ENCODE measurements around the gene NINJ2. TPM values are rescaled to one million over a fixed set of nuclear protein-coding genes. Genes with fewer than 3 reads are reported as not detected.
A peak's percentile ranks its signal among the peaks of the same experiment; 100 is the strongest.

The NINJ2 gene
- total RNA-seq, 2 donors from 2014 or later, result 5.2 to 7.0 TPM

DNA sequence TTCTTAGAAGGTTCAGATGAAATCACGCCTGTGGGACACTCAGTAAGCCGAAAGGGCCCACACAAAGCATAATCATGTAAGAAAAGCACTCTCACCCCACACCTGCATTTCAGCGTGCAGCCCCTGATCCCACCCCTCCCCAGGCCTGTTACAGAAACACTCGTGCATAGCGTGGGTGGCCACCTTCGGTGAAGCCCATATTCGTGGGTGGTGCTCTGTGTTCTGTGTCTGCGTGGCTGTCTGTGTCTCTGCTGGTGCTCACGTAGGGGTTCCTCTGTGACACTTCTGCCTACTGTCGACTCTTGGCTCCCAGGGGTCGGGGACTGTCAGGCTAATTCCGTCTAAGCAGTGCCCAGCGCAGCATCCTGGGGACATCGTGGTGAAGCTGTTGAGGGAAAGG lies 129.5 kb downstream of the NINJ2 start:
- intact Hi-C loops (cut with DNase I), result no loop called here
- no peak for ATAC-seq

DNA sequence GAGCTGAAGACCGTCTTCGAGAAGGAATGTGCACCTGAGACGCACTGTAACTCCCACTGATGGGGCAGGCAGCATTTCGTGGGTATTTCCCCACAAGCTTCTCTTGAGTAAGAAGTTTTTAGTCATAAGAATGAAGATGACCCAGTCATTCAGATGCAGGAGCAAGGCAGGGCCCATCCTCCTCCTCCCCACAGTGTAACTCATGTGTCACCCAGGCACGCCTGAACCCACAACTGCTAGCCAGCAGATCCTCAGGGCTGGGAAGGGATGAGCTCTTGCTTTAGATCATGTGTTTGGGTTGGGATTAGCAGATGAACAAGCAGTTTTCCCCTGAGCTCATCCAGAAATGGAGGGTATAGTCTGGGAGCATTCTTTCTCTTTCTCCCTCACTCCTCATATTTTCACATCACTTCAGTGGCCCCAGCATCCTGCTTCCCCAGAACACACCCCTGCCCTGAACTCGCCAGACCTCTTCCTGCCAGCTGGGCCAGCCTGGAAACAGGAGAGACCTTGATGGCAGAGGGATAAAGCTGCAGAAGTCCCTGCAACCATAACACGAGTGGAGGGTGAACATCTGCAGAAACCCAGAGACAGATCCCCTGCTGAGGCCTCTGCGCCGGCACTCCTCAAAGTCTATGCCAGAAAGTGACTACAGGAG lies 130.2 kb downstream of the NINJ2 start:
- DNase-seq (no peak), ATAC-seq (no peak)
- intact Hi-C loops (cut with DNase I), result no loop called here

More for the DNA sequence above, 129.5 kb downstream of the NINJ2 start:
- DNase-seq, result no peak

DNA sequence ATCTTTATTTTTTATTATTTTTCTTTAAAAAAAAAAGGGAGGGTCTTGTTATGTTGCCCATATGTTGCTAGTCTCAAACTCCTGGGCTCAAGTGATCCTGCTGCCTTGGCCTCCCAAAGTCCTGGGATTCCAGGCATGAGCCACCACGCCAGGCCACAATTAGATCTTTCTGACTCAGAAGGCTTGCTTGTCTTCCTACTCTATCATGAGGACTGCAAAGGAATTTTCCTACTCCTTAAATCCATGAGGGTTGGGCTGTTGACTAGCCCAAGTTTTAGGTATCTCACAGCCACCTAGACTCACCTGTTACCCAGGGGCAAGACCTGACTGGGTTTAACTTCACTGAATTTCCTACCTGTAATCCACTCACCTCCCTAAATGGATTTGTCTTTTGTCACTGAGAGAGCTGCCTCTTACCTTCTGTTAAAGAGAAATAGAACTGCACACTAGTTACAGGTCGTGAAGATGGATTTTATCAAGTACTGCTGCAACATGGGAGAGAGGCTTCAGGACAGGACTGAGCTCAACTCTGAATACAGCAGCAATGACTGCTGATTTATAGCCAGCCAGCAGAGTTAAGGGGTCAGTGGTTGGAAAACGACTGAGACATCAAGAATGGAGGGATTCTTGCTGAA lies 131.2 kb downstream of the NINJ2 start:
- no peak for ATAC-seq
- intact Hi-C loops (cut with DNase I), result no loop called here
- DNase-seq, result no peak

DNA sequence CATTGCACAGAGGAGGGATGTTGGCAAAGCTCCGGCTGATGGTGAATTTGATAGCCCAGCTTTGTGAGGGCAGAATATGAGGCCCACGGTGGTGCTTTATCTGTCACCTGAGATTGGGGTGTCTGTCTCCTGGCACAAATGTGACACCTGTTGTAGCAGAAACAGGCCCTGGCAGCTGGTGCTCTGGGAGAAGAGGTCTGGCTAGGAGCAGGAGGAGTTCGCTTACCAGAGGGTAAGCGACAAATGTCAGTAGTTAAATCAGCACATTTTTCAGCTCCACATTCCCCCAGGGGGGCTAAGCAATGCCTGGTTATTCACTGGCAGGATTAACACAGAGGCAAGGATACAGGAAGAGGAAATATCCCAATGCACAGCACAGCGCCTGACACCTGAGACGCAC lies 132.4 kb downstream of the NINJ2 start:
- intact Hi-C loops (cut with DNase I), result no loop called here
- ATAC-seq (no peak), DNase-seq (no peak)

DNA sequence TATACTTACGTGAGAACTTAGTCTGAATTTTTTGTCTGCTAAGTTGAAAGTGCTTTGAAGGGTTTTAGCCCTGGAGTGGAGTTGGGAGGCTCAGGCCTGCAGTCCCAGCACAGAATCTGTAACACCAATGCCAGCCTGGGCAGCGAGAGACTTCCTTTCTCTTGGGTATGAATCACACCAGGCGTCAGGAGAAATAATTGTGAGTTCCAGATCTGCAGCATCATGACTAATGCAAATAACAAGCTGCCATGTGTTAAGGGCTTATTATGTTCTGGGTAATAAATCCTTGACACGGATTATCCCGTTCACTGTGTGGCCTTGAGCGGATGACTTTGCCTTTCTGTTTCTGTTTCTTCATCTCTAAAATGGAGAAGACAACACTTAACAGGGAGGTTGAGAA lies 132.9 kb downstream of the NINJ2 start:
- DNase-seq, result no peak
- peak in 1 of 2 donors; percentile 54 for ATAC-seq
- intact Hi-C loops (cut with DNase I), result no loop called here

DNA sequence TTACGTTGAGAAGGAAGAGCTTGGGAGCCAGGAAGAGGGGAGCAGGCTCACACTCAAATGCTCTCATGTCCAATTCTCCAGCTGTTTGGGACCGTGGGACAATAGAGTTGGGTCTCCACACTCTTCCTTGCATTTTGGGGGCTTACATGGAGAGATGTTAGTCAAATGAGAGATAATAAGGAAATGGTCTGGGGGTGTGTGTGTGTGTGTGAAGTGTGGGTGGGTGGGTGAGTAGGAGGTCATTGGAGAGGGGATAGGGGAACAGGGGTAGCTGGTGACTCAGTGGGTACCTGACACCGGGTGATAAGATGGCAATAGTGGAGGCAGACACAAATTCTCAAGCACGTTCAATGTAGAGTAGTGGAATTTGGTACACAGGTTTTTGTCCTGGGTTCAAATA lies 135.5 kb downstream of the NINJ2 start:
- intact Hi-C loops (cut with DNase I), result no loop called here
- DNase-seq (no peak), ATAC-seq (no peak)

DNA sequence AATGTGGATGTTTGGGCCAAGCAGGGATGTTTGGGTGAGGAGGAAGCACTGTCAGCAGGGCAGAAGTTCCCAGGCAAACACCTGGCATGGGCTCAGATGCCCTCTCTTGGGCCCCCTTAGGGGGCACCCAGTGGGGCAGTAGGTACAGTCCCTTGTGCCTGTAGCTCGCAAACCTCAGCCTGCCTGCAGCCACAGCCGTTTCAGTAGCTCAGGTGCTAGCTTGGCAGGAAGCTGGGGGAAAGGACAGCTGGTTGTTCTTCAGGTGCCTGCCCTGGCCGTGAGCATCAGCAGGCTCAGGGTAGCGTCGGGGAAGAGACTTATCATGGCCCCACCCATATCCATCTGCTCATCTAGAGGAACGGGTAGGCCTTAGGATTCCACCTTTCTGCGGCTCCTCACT lies 136.0 kb downstream of the NINJ2 start:
- DNase-seq (no peak), ATAC-seq (no peak)
- intact Hi-C loops (cut with DNase I), result no loop called here

DNA sequence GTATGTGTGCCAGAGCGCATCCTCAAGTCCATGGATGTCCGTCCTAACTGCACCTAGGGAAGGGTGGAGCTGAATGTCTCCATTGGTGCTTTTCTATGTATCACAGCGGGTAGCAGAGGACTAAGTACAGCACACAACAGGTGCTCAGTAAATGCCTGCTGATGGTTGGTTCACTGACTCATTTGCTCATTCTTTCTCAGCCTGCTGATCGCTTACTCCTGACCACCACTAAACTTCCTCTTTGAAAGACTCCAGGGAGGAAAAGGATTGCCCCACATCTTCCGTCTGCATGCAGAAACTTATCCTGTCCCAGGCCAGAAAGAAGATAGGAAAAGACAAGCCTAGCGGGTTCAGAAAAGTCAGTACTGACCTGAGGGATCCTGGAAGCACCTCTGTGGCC lies 137.2 kb downstream of the NINJ2 start:
- ATAC-seq (no peak), DNase-seq (no peak)
- intact Hi-C loops (cut with DNase I), result no loop called here

DNA sequence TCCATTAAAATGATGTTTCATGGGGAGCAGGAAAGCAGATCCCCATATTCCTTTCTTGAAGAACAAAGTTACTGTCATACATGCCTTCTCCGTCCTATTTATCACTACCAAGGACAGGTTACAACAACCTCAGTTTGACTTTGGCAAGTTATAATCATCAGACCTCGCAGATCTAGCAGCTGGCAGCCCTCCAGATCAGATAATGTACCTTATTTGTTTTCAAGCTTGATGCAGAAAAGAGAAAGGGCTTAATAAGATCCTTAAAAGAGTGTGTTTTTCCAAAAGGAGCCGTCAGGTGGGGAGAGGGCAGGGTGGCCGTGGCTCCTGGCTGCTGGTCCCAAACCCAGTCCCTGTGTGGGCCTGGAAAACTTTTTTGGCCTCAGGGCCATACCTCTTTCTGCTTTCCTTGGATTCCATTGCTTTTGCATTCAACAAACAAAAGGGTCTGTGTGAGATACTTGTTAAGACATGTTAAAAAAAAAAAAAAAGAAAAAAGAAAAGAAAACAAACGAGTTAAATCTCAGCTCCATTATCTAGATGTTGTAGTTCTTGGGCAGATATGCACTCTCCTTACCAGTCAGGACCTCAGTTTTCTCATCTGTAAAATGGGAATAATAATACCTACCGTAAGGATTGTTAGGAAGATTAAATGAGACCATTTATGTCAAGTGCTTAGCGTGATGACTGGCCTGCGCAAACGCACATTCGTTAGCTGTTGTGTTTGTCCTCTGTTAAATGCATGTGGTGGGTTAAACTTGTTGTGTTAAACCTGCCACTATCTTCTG lies 138.9 kb downstream of the NINJ2 start:
- DNase-seq (no peak), ATAC-seq (no peak)
- intact Hi-C loops (cut with DNase I), result no loop called here

DNA sequence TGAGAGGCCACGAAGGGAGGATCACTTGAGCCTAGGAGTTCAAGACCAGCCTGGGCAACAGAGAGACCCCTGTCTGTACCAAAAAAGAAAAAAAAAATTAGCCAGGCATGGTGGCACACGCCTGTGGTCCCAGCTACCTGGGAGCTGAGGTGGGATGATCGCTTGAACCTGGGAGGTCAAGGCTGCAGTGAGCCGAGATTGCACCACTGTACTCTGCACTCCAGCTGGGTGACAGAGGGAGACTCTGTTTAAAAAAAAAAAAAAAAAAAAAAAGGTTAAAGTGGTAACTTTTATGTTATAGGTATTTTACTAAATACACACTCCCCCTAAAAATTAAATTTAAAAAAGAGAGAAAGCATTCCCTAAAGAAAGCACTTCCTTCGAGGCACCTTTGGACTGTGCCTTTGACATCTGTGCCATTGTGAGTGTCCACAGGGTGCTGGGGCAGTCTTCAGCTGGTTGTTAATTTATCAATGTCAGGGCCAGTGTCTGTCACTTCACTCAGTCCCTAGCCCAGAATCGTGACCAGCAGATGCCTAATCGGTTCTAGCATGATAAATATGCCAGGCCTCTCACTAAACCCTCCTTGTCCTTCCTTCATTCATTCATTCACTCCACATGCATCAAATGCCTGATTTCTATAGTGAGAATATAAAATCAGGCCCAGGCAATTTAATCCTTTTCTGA lies 140.4 kb downstream of the NINJ2 start:
- no peak for ATAC-seq

DNA sequence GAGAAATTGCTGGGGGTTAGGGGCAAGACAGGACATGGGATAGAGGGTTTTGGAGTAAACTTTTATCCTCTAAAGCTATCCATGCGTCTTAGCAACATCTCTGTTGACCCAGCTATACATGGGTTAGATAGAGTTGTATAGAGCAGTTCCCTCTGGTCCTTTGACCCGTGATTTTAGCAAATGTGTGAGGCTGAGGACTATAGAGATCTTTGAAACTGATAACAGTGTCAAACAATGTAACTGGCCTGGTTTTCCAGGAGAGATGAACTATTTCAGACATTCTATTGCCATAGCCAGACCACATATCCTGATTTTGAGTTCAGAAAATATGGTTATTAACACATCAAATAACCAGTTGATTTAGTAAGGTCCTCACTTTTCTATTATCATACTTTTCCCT lies 143.1 kb downstream of the NINJ2 start:
- intact Hi-C loops (cut with DNase I), result no loop called here
- no peak for DNase-seq
- no peak for ATAC-seq

More for the DNA sequence above, 140.4 kb downstream of the NINJ2 start:
- DNase-seq, result no peak
- intact Hi-C loops (cut with DNase I), result no loop called here

DNA sequence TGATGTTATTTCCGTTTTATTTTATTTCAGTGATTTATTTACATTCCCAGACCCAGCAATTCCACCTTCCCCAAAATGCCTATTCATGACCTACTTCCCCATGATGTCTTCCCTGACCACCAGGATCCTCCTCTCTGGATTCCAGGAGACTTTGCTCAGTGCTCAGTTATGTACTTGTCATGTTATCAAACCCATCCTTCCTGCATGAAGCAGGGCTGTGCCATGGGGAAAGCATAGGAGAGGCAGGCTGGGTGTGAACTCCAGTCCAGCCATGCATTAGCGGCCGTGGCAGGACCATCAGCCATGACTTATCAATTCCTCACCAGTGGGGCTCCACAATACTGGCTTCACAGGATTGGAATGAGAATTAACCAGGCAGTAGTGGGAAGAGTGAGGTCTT lies 145.7 kb downstream of the NINJ2 start:
- ATAC-seq, result no peak
- intact Hi-C loops (cut with DNase I), result no loop called here

More for the DNA sequence above, 145.7 kb downstream of the NINJ2 start:
- no peak for DNase-seq

Other genes with a start within 250 kb of the NINJ2 start
- 10 to 100 TPM; 20.9 to 22.1 TPM for gene B4GALNT3, start 203.5 kb downstream of the NINJ2 start, total RNA-seq
- 100 to 1,000 TPM; 251 to 255 TPM for gene WNK1, start 89.1 kb upstream of the NINJ2 start, total RNA-seq

Data from left cardiac atrium (tissue), 4 donors.